Osteoblast (primary cell): Measurements from ENCODE around the gene KCNJ10. TPM values are rescaled to one million over a fixed set of nuclear protein-coding genes. Genes with fewer than 3 reads are reported as not detected.
A peak's percentile ranks its signal among the peaks of the same experiment; 100 is the strongest.

Source experiments
- DNase-seq: peaks from one replicate; pipeline ENCODE4 v3.0.0; 2011; ENCODE audit warnings: low spot score, mixed read lengths; ENCODE audit not compliant: insufficient read length; ENCODE audit errors: missing footprints
- H2AFZ ChIP-seq: 2 replicates; pipeline ENCODE4 v1.6.0; 2011; ENCODE audit warnings: mild to moderate bottlenecking, low read length
- H3K27ac ChIP-seq: 2 replicates; pipeline ENCODE4 v1.5.1; 2011; ENCODE audit warnings: mild to moderate bottlenecking, low read depth, low read length, moderate library complexity
- H3K27me3 ChIP-seq: 2 replicates; pipeline ENCODE4 v1.6.0; 2012; ENCODE audit warnings: mild to moderate bottlenecking, control low read depth, inconsistent platforms, low read length, moderate library complexity; ENCODE audit not compliant: insufficient read depth
- H3K36me3 ChIP-seq: 2 replicates; pipeline ENCODE4 v1.5.1; 2011; ENCODE audit warnings: mild to moderate bottlenecking, low read length, control low read depth, moderate library complexity; ENCODE audit not compliant: insufficient read depth
- H3K4me1 ChIP-seq: 2 replicates; pipeline ENCODE4 v1.5.1; 2011; ENCODE audit warnings: mild to moderate bottlenecking, low read length, control low read depth, moderate library complexity; ENCODE audit not compliant: insufficient read depth
- H3K4me2 ChIP-seq: 2 replicates; pipeline ENCODE4 v1.6.0; 2011; ENCODE audit warnings: mild to moderate bottlenecking, low read length; ENCODE audit not compliant: insufficient read depth
- H3K4me3 ChIP-seq: fragments of 200-600 bp; sonication (generic); 3 replicates; pipeline ENCODE4 v1.5.1; 2012; ENCODE audit warnings: mild to moderate bottlenecking, low read length, inconsistent platforms; ENCODE audit not compliant: insufficient read depth
- H3K79me2 ChIP-seq: 2 replicates; pipeline ENCODE4 v1.6.0; 2012; ENCODE audit warnings: mild to moderate bottlenecking, low read length, control low read depth, inconsistent platforms; ENCODE audit not compliant: insufficient read depth
- H3K9me3 ChIP-seq: 2 replicates; pipeline ENCODE4 v1.5.1; 2011; ENCODE audit warnings: low read depth, low read length, control low read depth
- H4K20me1 ChIP-seq: 2 replicates; pipeline ENCODE4 v1.6.0; 2012; ENCODE audit warnings: mild to moderate bottlenecking, low read length, control low read depth; ENCODE audit not compliant: insufficient read depth
- CTCF ChIP-seq: IDR thresholded peaks from 2 replicates; pipeline ENCODE4 v1.5.1; 2011; ENCODE audit warnings: mild to moderate bottlenecking, low read depth, low read length, moderate library complexity; ENCODE audit errors: extremely low read depth
- total RNA-seq: library from RNA; depleted of rRNA; stranded (reverse); fragments of >200 nt; gene quantifications from 2 replicates; pipeline ENCODE4 v1.2.3, GENCODE V29; 2012

KCNJ10 gene
- total RNA-seq, 1 donor, result not detected

- no peak for TF ChIP-seq CTCF
- H3K4me3 ChIP-seq, result no peak overlapping the region
- no peak overlapping the region for H3K27ac ChIP-seq
- no peak overlapping the region for H3K4me2 ChIP-seq
- peaks cover 41% of the 10 kb centered on the region for H3K27me3 ChIP-seq
- H2AFZ ChIP-seq, result no peak overlapping the region
- DNase-seq, result no peak
- H3K36me3 ChIP-seq, result no peaks in the 10 kb centered on the region
- H3K4me1 ChIP-seq, result peaks cover 7% of the 10 kb centered on the region
- H3K79me2 ChIP-seq, result no peaks in the 10 kb centered on the region
- no peaks in the 10 kb centered on the region for H3K9me3 ChIP-seq
- H4K20me1 ChIP-seq, result no peaks in the 10 kb centered on the region
Measured at GRCh38 chr1:160049101-160049500, 20.9 kb downstream of the KCNJ10 start.

GRCh38 chr1:160048335-160048734 lies 21.6 kb downstream of the KCNJ10 start:
- no peak for TF ChIP-seq CTCF
- DNase-seq, result no peak
- H3K79me2 ChIP-seq, result no peaks in the 10 kb centered on the region
- H2AFZ ChIP-seq, result no peak overlapping the region
- H4K20me1 ChIP-seq, result no peaks in the 10 kb centered on the region
- peaks cover 37% of the 10 kb centered on the region for H3K27me3 ChIP-seq
- peaks cover 7% of the 10 kb centered on the region for H3K4me1 ChIP-seq
- no peaks in the 10 kb centered on the region for H3K36me3 ChIP-seq
- no peak overlapping the region for H3K4me3 ChIP-seq
- no peak overlapping the region for H3K27ac ChIP-seq
- H3K9me3 ChIP-seq, result no peaks in the 10 kb centered on the region
- no peak overlapping the region for H3K4me2 ChIP-seq

- Histone ChIP-seq H3K4me3 (peak overlapping the region; percentile 27), H3K4me2 (peak overlapping the region; percentile 69)
- DNase-seq, result no peak
Measured at GRCh38 chr1:160047111-160047991, 22.6 kb downstream of the KCNJ10 start.

More at GRCh38 chr1:160047111-160047991, 22.6 kb downstream of the KCNJ10 start:
- no peaks in the 10 kb centered on the region for H3K36me3 ChIP-seq
- peaks cover 7% of the 10 kb centered on the region for H3K4me1 ChIP-seq
- no peak overlapping the region for H3K27ac ChIP-seq
- H3K79me2 ChIP-seq, result no peaks in the 10 kb centered on the region
- TF ChIP-seq CTCF, result no peak
- H3K9me3 ChIP-seq, result no peaks in the 10 kb centered on the region
- H2AFZ ChIP-seq, result peak overlapping the region; percentile 18
- H3K27me3 ChIP-seq, result peaks cover 29% of the 10 kb centered on the region
- no peaks in the 10 kb centered on the region for H4K20me1 ChIP-seq
